ENCODE data around the gene PHLPP1.
"Not testable (repeated sequence)": the region's sequence is repeated elsewhere in the genome, so short reads cannot be mapped to it uniquely, and the experiment has no call there.

Gene PHLPP1

GRCh38 chr18:62734290-62734689 is 18.9 kb downstream of the PHLPP1 start:
- no peak for TF ChIP-seq CTCF (IDR thresholded peaks at IDR 0.05; ENCODE audit: extremely low read depth, insufficient read depth, missing control alignments)
- no peak for DNase-seq (ENCODE audit: low spot score)
- in situ Hi-C loops (cut with MboI; ENCODE audit: low pct_unique_long_range_greater_than_20kb, low sequenced_read_pairs, unreplicated experiment), result no loop called here

GRCh38 chr18:62735387-62735786 is 20.0 kb downstream of the PHLPP1 start:
- no peak for TF ChIP-seq CTCF (IDR thresholded peaks at IDR 0.05; ENCODE audit: extremely low read depth, insufficient read depth, missing control alignments)
- DNase-seq (ENCODE audit: low spot score), result no peak
- in situ Hi-C loops (cut with MboI; ENCODE audit: low pct_unique_long_range_greater_than_20kb, low sequenced_read_pairs, unreplicated experiment), result no loop called here

GRCh38 chr18:62736077-62736855 is 20.9 kb downstream of the PHLPP1 start:
- in situ Hi-C loops (cut with MboI; ENCODE audit: low pct_unique_long_range_greater_than_20kb, low sequenced_read_pairs, unreplicated experiment), result no loop called here
- no peak for TF ChIP-seq CTCF (IDR thresholded peaks at IDR 0.05; ENCODE audit: extremely low read depth, insufficient read depth, missing control alignments)
- DNase-seq (ENCODE audit: low spot score), result no peak

GRCh38 chr18:62737241-62737873 is 22.0 kb downstream of the PHLPP1 start:
- TF ChIP-seq CTCF (IDR thresholded peaks at IDR 0.05; ENCODE audit: extremely low read depth, insufficient read depth, missing control alignments), result no peak
- in situ Hi-C loops (cut with MboI; ENCODE audit: low pct_unique_long_range_greater_than_20kb, low sequenced_read_pairs, unreplicated experiment), result no loop called here
- DNase-seq (ENCODE audit: low spot score), result no peak

- DNase-seq (ENCODE audit: low spot score), result no peak
- no peak for TF ChIP-seq CTCF (IDR thresholded peaks at IDR 0.05; ENCODE audit: extremely low read depth, insufficient read depth, missing control alignments)
- in situ Hi-C loops (cut with MboI; ENCODE audit: low pct_unique_long_range_greater_than_20kb, low sequenced_read_pairs, unreplicated experiment), result no loop called here
Observed at GRCh38 chr18:62738639-62739038, 23.3 kb downstream of the PHLPP1 start.

GRCh38 chr18:62739911-62740310 is 24.6 kb downstream of the PHLPP1 start:
- no peak for DNase-seq (ENCODE audit: low spot score)
- TF ChIP-seq CTCF (IDR thresholded peaks at IDR 0.05; ENCODE audit: extremely low read depth, insufficient read depth, missing control alignments), result no peak
- in situ Hi-C loops (cut with MboI; ENCODE audit: low pct_unique_long_range_greater_than_20kb, low sequenced_read_pairs, unreplicated experiment), result no loop called here

GRCh38 chr18:62740650-62741049 is 25.3 kb downstream of the PHLPP1 start:
- DNase-seq (ENCODE audit: low spot score); in situ Hi-C loops (cut with MboI; ENCODE audit: low pct_unique_long_range_greater_than_20kb, low sequenced_read_pairs, unreplicated experiment): not testable (repeated sequence)
